ENCODE results near the gene PODXL2.

Gene PODXL2

GRCh38 chr3:127658234-127658633 lies 29.2 kb downstream of the PODXL2 start:
- DNase-seq (ENCODE audit: low spot score): no peak

DNA sequence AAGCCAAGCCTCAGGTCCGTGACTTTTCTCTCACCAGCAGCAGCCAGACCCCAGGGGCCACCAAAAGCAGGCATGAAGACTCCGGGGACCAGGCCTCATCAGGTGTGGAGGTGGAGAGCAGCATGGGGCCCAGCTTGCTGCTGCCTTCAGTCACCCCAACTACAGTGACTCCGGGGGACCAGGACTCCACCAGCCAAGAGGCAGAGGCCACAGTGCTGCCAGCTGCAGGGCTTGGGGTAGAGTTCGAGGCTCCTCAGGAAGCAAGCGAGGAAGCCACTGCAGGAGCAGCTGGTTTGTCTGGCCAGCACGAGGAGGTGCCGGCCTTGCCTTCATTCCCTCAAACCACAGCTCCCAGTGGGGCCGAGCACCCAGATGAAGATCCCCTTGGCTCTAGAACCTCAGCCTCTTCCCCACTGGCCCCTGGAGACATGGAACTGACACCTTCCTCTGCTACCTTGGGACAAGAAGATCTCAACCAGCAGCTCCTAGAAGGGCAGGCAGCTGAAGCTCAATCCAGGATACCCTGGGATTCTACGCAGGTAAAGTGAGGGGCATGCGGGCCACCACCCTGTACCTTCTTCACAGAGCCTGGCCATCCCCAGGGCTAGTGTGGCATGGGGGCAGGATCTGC lies 31.8 kb downstream of the PODXL2 start:
- no peak for DNase-seq (ENCODE audit: low spot score)

DNA sequence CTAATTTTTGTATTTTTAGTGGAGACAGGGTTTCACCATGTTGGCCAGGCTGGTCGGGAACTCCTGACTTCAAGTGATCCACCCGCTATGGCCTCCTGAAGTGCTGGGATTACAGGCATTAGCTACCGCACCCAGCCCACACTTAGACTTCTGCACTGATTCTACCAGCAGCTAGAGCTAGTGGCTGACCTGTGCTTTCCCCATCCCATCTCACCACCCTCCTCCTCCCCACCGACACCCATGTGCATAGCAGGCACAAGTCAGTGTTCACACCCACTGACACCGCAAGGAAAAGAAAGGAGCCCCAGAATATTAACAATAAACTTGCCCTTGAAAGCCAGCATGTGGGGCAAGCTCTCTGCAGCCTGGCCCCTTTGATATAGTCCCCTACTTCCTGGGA lies 32.6 kb downstream of the PODXL2 start:
- DNase-seq (ENCODE audit: low spot score): no peak

- DNase-seq (ENCODE audit: low spot score): no peak
Observed at GRCh38 chr3:127662001-127662469, 33.0 kb downstream of the PODXL2 start.

GRCh38 chr3:127663151-127663550 lies 34.2 kb downstream of the PODXL2 start:
- no peak for DNase-seq (ENCODE audit: low spot score)

DNA sequence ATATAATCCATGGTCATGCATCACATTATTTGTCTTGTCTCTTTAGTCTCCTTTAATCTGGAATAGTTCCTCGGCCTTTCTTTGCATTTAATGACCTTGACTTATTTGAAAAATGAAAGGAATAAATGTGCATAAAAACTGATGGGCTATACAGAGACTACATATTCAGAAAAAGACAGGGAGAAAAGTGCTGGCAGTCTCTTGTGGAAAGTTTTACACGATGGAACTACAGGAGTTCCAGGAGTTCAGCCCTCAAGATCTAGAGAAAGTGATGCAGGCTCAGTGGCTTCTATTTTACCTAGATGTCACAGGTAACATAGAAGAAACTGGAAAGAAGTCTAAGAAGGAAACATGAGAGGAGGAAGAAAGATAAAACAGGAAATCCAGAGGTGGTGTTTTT lies 36.2 kb downstream of the PODXL2 start:
- no peak for DNase-seq (ENCODE audit: low spot score)

GRCh38 chr3:127665586-127665985 lies 36.6 kb downstream of the PODXL2 start:
- DNase-seq (ENCODE audit: low spot score): no peak

GRCh38 chr3:127666676-127667075 lies 37.7 kb downstream of the PODXL2 start:
- DNase-seq (ENCODE audit: low spot score): no peak

GRCh38 chr3:127667119-127667681 lies 38.2 kb downstream of the PODXL2 start:
- no peak for DNase-seq (ENCODE audit: low spot score)

DNA sequence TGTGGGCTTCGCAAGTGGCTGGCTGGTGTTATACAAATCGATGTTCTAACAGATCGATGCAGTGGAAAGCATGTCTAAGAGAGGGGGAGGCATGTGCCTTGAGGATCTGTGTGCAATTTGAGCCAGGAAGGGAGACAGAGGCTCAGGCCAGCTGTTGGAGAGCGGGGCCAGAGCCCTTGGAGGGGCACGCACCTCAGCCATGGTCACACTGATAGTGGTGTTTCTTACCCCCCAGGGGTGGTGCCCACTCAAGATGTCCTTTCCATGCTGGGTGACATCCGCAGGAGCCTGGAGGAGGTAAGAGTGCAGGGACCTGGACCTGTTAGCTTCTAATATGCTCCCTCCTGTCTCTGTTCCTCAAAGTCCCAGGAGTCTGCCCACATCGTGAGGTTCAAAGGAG lies 39.9 kb downstream of the PODXL2 start:
- no peak for DNase-seq (ENCODE audit: low spot score)

GRCh38 chr3:127669541-127670228 lies 40.7 kb downstream of the PODXL2 start:
- no peak for DNase-seq (ENCODE audit: low spot score)

GRCh38 chr3:127670229-127670559 lies 41.2 kb downstream of the PODXL2 start:
- DNase-seq (ENCODE audit: low spot score): no peak

DNA sequence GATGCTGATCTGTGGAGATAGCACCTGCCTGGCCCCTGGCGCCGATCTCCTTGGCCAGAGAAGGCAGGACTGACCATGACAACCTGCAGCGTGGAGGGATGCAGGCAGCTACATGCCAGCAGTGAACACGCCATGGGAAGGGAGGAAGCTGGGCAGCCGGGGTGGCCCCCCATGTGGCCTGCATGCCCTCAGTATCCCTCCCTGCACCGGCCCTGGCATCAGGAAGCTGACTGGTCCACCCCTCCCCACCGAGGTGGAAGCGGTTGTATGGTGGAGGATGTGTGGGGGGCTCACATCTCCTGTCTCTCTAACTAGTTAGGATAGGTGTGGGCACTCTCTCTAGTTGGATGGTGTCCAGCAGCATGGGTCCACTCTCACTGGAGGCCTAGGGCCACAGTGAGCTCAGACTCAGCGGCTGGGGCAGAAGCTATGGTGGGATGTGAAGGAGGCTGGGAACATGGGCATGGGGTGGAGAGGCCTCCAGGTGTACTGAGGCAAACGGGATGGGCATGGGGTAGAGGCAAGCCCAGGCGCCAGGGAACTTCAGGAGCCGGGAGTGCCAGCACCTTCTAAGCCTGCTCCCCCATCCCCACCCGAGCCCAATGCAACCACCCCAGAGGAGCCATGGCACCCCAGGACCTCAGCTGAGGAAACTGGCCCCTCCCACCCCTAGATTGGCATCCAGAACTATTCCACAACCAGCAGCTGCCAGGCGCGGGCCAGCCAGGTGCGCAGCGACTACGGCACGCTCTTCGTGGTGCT lies 42.0 kb downstream of the PODXL2 start:
- DNase-seq (ENCODE audit: low spot score): no peak

DNA sequence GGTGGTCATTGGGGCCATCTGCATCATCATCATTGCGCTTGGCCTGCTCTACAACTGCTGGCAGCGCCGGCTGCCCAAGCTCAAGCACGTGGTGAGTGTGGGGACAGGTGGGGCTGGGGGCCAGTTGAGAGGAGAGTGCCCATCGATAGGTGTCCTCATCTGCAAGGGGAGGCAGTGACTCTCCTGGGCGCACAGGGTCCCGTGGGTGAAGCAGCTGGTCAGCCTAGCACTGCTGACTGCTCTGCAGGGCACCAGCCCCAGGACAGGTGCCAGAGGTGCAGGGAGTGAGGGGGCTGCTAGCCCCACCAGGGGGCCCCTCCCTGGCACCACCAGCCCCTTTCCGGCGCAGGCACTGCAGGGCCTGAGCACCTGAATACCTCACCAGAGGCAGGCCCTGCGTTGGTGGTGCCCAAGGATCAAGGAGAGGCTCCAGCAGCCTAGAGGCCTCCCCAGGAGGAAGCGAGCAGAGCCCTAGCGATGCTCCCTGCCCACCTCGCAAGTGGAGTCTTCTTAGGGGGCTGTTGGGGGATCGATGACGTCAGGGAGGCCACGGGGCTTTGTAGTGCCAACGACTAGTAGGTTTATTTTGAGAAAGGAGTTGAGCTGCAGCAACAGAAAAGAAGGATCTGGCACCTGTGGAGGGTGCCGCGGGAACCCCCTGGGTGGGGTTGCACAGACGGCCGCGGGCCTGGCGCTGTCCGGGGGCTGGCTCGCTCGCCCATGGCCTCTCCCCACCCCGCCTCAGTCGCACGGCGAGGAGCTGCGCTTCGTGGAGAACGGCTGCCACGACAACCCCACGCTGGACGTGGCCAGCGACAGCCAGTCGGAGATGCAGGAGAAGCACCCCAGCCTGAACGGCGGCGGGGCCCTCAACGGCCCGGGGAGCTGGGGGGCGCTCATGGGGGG lies 42.8 kb downstream of the PODXL2 start:
- peak; percentile 7 for DNase-seq (ENCODE audit: low spot score)

GRCh38 chr3:127672429-127673190 lies 43.6 kb downstream of the PODXL2 start, which contains the start of gene ABTB1:
ABTB1 (plus strand) TSS chr3:127672952; CDS start chr3:127673026, 74 bp downstream.
- DNase-seq (ENCODE audit: low spot score): peak; percentile 85

- peak; percentile 32 for DNase-seq (ENCODE audit: low spot score)
Observed at GRCh38 chr3:127673191-127674100, 44.5 kb downstream of the PODXL2 start.

DNA sequence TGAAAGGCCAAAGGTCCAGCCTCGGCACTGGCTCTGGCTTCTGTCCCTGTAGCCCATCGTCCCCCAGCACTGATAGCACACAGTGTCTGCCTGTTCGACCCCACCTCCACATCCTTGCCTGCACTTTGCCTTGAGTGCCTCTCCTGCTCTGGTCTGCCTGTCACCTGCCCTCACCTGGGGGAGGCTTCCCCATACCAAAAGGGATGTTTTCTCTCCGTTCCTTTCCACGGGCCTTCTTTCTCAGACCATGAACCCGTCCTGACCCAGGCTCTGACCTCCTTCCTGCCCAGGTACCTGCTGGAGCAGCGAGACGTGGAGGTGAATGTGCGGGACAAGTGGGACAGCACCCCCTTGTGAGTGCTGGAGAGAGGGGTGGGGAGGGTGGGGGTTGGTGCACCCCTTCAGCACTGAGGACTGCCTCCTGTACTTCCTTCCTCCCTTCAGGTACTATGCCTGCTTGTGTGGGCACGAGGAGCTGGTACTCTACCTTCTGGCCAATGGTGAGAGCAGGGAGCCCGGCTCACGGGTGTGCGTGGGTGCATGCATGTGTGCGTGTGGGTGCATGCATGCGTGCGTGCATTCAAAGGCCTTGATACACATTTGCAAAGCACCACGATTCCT lies 45.2 kb downstream of the PODXL2 start:
- DNase-seq (ENCODE audit: low spot score): no peak

GRCh38 chr3:127674790-127675189 lies 45.8 kb downstream of the PODXL2 start:
- DNase-seq (ENCODE audit: low spot score): no peak

DNA sequence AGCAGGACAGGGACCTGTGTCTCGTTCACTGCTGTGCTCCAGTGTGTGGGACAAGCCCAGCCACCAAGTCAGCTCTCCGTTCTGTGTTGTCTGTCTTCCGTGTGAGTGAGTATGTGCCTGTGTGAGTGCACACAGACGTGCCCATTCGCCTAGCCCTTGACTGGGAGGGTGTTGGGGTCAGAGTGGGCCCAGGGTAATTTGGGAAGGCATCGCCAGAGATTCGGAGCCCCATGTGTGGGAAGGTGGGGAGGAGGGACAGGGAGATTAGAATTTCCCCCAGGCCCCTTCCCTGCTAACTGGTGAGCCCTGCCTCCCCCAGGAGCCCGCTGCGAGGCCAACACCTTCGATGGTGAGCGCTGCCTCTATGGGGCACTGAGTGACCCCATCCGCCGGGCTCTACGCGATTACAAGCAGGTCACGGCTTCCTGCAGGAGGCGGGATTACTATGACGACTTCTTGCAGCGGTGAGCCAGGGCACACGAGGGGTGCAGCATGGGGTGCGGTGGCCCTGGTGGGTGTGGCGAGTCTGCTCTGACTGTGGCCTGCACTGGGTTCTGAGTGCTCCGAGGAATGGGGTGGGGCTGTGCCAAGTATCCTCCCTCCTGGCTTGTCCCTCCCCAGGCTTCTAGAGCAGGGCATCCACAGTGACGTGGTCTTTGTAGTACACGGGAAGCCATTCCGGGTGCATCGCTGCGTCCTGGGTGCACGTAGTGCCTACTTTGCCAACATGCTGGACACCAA lies 46.8 kb downstream of the PODXL2 start:
- no peak for DNase-seq (ENCODE audit: low spot score)
